Measurements from ENCODE around the gene PLCB4. TPM values are rescaled to one million over a fixed set of nuclear protein-coding genes. Genes with fewer than 3 reads are reported as not detected.

Gene PLCB4
- total RNA-seq, 1 donor from 2014 or later: 12.0 TPM

GRCh38 chr20:9507544-9508239 lies 438.8 kb downstream of the PLCB4 start:
- Histone ChIP-seq H3K27me3 (no peaks in the 10 kb centered on the region), H3K4me3 (no peak overlapping the region), H3K27ac (no peak overlapping the region), H3K36me3 (no peaks in the 10 kb centered on the region), H3K4me1 (peaks cover 11% of the 10 kb centered on the region), H3K9me3 (no peaks in the 10 kb centered on the region)
- DNase-seq (ENCODE audit: extremely low spot score in 2 of 2): no peak
- TF ChIP-seq POLR2AphosphoS5 (IDR thresholded peaks at IDR 0.05; ENCODE audit: insufficient read depth in 1 of 2, low read depth in 1 of 2): no peak
- TF ChIP-seq, protein P1, sequence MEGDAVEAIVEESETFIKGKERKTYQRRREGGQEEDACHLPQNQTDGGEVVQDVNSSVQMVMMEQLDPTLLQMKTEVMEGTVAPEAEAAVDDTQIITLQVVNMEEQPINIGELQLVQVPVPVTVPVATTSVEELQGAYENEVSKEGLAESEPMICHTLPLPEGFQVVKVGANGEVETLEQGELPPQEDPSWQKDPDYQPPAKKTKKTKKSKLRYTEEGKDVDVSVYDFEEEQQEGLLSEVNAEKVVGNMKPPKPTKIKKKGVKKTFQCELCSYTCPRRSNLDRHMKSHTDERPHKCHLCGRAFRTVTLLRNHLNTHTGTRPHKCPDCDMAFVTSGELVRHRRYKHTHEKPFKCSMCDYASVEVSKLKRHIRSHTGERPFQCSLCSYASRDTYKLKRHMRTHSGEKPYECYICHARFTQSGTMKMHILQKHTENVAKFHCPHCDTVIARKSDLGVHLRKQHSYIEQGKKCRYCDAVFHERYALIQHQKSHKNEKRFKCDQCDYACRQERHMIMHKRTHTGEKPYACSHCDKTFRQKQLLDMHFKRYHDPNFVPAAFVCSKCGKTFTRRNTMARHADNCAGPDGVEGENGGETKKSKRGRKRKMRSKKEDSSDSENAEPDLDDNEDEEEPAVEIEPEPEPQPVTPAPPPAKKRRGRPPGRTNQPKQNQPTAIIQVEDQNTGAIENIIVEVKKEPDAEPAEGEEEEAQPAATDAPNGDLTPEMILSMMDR (IDR thresholded peaks at IDR 0.05): no peak
- TF ChIP-seq POLR2A (IDR thresholded peaks at IDR 0.05): no peak
- intact Hi-C loops (cut with DNase I): no loop called here

- no peak for DNase-seq (ENCODE audit: extremely low spot score in 2 of 2)
- intact Hi-C loops (cut with DNase I): no loop called here
- no peaks in the 10 kb centered on the region for H3K9me3 ChIP-seq
- TF ChIP-seq POLR2A (IDR thresholded peaks at IDR 0.05): no peak
- TF ChIP-seq, protein P1 (IDR thresholded peaks at IDR 0.05): no peak
- no peak for TF ChIP-seq POLR2AphosphoS5 (IDR thresholded peaks at IDR 0.05; ENCODE audit: insufficient read depth in 1 of 2, low read depth in 1 of 2)
- no peak overlapping the region for H3K27ac ChIP-seq
- no peaks in the 10 kb centered on the region for H3K36me3 ChIP-seq
- H3K27me3 ChIP-seq: no peaks in the 10 kb centered on the region
- H3K4me1 ChIP-seq: peaks cover 11% of the 10 kb centered on the region
- H3K4me3 ChIP-seq: no peak overlapping the region
Measured at GRCh38 chr20:9508240-9508661, 439.4 kb downstream of the PLCB4 start.

- TF ChIP-seq, protein P1 (IDR thresholded peaks at IDR 0.05): no peak
- TF ChIP-seq POLR2A (IDR thresholded peaks at IDR 0.05): no peak
- no peak for TF ChIP-seq POLR2AphosphoS5 (IDR thresholded peaks at IDR 0.05; ENCODE audit: insufficient read depth in 1 of 2, low read depth in 1 of 2)
- no peak overlapping the region for H3K4me3 ChIP-seq
- no peak for DNase-seq (ENCODE audit: extremely low spot score in 2 of 2)
- intact Hi-C loops (cut with DNase I): no loop called here
- H3K9me3 ChIP-seq: no peaks in the 10 kb centered on the region
- H3K27ac ChIP-seq: no peak overlapping the region
- H3K36me3 ChIP-seq: no peaks in the 10 kb centered on the region
- no peaks in the 10 kb centered on the region for H3K27me3 ChIP-seq
- peaks cover 11% of the 10 kb centered on the region for H3K4me1 ChIP-seq
Measured at GRCh38 chr20:9508696-9509178, 439.9 kb downstream of the PLCB4 start.

GRCh38 chr20:9509246-9509645 lies 440.4 kb downstream of the PLCB4 start:
- Histone ChIP-seq H3K27me3 (no peaks in the 10 kb centered on the region), H3K27ac (no peak overlapping the region), H3K4me3 (no peak overlapping the region), H3K36me3 (no peaks in the 10 kb centered on the region), H3K4me1 (peaks cover 11% of the 10 kb centered on the region), H3K9me3 (no peaks in the 10 kb centered on the region)
- no peak for DNase-seq (ENCODE audit: extremely low spot score in 2 of 2)
- no peak for TF ChIP-seq POLR2A (IDR thresholded peaks at IDR 0.05)
- intact Hi-C loops (cut with DNase I): no loop called here

- TF ChIP-seq, protein P1 (IDR thresholded peaks at IDR 0.05): no peak
- no peak for TF ChIP-seq POLR2AphosphoS5 (IDR thresholded peaks at IDR 0.05; ENCODE audit: insufficient read depth in 1 of 2, low read depth in 1 of 2)
- TF ChIP-seq POLR2A (IDR thresholded peaks at IDR 0.05): no peak
- intact Hi-C loops (cut with DNase I): no loop called here
- H3K27ac ChIP-seq: no peak overlapping the region
- H3K9me3 ChIP-seq: no peaks in the 10 kb centered on the region
- no peaks in the 10 kb centered on the region for H3K36me3 ChIP-seq
- no peak for DNase-seq (ENCODE audit: extremely low spot score in 2 of 2)
- H3K4me3 ChIP-seq: no peak overlapping the region
- peaks cover 26% of the 10 kb centered on the region for H3K4me1 ChIP-seq
- H3K27me3 ChIP-seq: no peaks in the 10 kb centered on the region
Measured at GRCh38 chr20:9510911-9511310, 442.0 kb downstream of the PLCB4 start.

Data from vagina (tissue), 2 donors.